Neural cell (in vitro differentiated cells): ENCODE data around the gene LCNL1. TPM values are rescaled to one million over a fixed set of nuclear protein-coding genes. Genes with fewer than 3 reads are reported as not detected.

Source experiments
- H2AFZ ChIP-seq: fragments of 200-600, 300-800 bp; sonication (generic), shearing (Covaris generic); 2 replicates; pipeline ENCODE4 v1.6.0; 2014; ENCODE audit warnings: low read depth, mild to moderate bottlenecking, antibody characterized with exemption, low read length, moderate library complexity
- H3F3A ChIP-seq: fragments of 200-600 bp; shearing (Covaris generic); 2 replicates; pipeline ENCODE4 v1.6.1; 2016; ENCODE audit warnings: mild to moderate bottlenecking, moderate library complexity, mixed read lengths, antibody characterized with exemption, low read length; ENCODE audit not compliant: insufficient read depth, poor library complexity, severe bottlenecking
- H3K27ac ChIP-seq: fragments of 200-600, 300-800 bp; sonication (generic), shearing (Covaris generic); 2 replicates; pipeline ENCODE4 v1.5.1; 2014; ENCODE audit warnings: mild to moderate bottlenecking, low read length, moderate library complexity
- H3K27me3 ChIP-seq: fragments of 300-800, 200-600 bp; sonication (generic), shearing (Covaris generic); 2 replicates; pipeline ENCODE4 v1.6.0; 2014; ENCODE audit warnings: mild to moderate bottlenecking, low read depth, low read length, moderate library complexity; ENCODE audit not compliant: insufficient read depth
- H3K36me3 ChIP-seq: fragments of 300-800, 200-600 bp; sonication (generic), shearing (Covaris generic); 2 replicates; pipeline ENCODE4 v1.5.1; 2014; ENCODE audit warnings: mild to moderate bottlenecking, antibody characterized with exemption, low read length, moderate library complexity; ENCODE audit not compliant: insufficient read depth
- H3K4me2 ChIP-seq: fragments of 300-800, 200-600 bp; sonication (generic), shearing (Covaris generic); 2 replicates; pipeline ENCODE4 v1.6.0; 2014; ENCODE audit warnings: mild to moderate bottlenecking, low read length
- H3K4me3 ChIP-seq: fragments of 300-800, 200-600 bp; sonication (generic), shearing (Covaris generic); 2 replicates; pipeline ENCODE4 v1.5.1; 2014; ENCODE audit warnings: mild to moderate bottlenecking, low read length, moderate library complexity
- H3K79me2 ChIP-seq: fragments of 200-600 bp; shearing (Covaris generic); replicated peaks from 2 replicates; pipeline ENCODE4 v1.6.0; 2014; ENCODE audit warnings: mild to moderate bottlenecking, low read length, moderate library complexity; ENCODE audit not compliant: insufficient read depth
- H3K9ac ChIP-seq: fragments of 300-800, 200-600 bp; sonication (generic), shearing (Covaris generic); 2 replicates; pipeline ENCODE4 v1.6.1; 2016; ENCODE audit warnings: mild to moderate bottlenecking, low read length, mixed read lengths
- H3K9me2 ChIP-seq: fragments of 200-600 bp; shearing (Covaris generic); 2 replicates; pipeline ENCODE4 v1.6.1; 2016; ENCODE audit warnings: mild to moderate bottlenecking, low read length, mixed read lengths; ENCODE audit not compliant: insufficient read depth
- H3K9me3 ChIP-seq: fragments of 200-600, 300-800 bp; sonication (generic), shearing (Covaris generic); 2 replicates; pipeline ENCODE4 v1.6.1; 2016; ENCODE audit warnings: mild to moderate bottlenecking, mixed run types, low read length, moderate library complexity, mixed read lengths
- H4K20me1 ChIP-seq: fragments of 200-600 bp; shearing (Covaris generic); 2 replicates; pipeline ENCODE4 v1.6.1; 2016; ENCODE audit warnings: mild to moderate bottlenecking, mixed run types; ENCODE audit not compliant: insufficient read depth
- CTCF ChIP-seq: fragments of 450-650 bp; IDR thresholded peaks from 2 replicates; pipeline ENCODE4 v1.5.1; 2014; ENCODE audit warnings: antibody characterized with exemption, mild to moderate bottlenecking, moderate library complexity; ENCODE audit not compliant: poor library complexity, severe bottlenecking
- EP300 ChIP-seq: fragments of 450-650 bp; conservative IDR thresholded peaks from 2 replicates; pipeline ENCODE4 v1.6.1; 2014; ENCODE audit warnings: antibody characterized with exemption, mild to moderate bottlenecking, moderate library complexity; ENCODE audit not compliant: poor library complexity, severe bottlenecking
- EZH2 ChIP-seq: fragments of 200-600, 300-800 bp; shearing (Covaris generic), sonication (generic); IDR thresholded peaks from 2 replicates; pipeline ENCODE4 v1.6.1; 2014; ENCODE audit warnings: antibody characterized with exemption, low read length, borderline replicate concordance, mild to moderate bottlenecking; ENCODE audit not compliant: insufficient read depth, poor library complexity, severe bottlenecking
- MXI1 ChIP-seq: fragments of 450-650 bp; conservative IDR thresholded peaks from 2 replicates; pipeline ENCODE4 v1.6.1; 2014; ENCODE audit warnings: antibody characterized with exemption, mild to moderate bottlenecking; ENCODE audit not compliant: poor library complexity, severe bottlenecking
- POLR2AphosphoS5 ChIP-seq: IDR thresholded peaks from 2 replicates; pipeline ENCODE4 v1.6.1; 2012
- RAD21 ChIP-seq: fragments of 450-650 bp; conservative IDR thresholded peaks from 2 replicates; pipeline ENCODE4 v1.6.1; 2014; ENCODE audit warnings: antibody characterized with exemption, mild to moderate bottlenecking, moderate library complexity
- SMC3 ChIP-seq: fragments of 450-650 bp; conservative IDR thresholded peaks from 2 replicates; pipeline ENCODE4 v1.6.1; 2014; ENCODE audit warnings: antibody characterized with exemption, mild to moderate bottlenecking, moderate library complexity; ENCODE audit not compliant: poor library complexity
- TAF1 ChIP-seq: IDR thresholded peaks from 2 replicates; pipeline ENCODE4 v1.6.1; 2012; ENCODE audit warnings: low read depth
- polyA plus RNA-seq: library from polyadenylated mRNA; depleted of rRNA; stranded (reverse); fragments of >200 nt; gene quantifications from 2 replicates; pipeline ENCODE4 v1.2.3, GENCODE V29; 2014
- TF ChIP-seq, protein P1 (sequence below): IDR thresholded peaks from 2 replicates; pipeline ENCODE4 v1.6.1; 2012; ENCODE audit warnings: borderline replicate concordance

Gene LCNL1
- polyA plus RNA-seq, 1 donor from 2014 or later = not detected

DNA sequence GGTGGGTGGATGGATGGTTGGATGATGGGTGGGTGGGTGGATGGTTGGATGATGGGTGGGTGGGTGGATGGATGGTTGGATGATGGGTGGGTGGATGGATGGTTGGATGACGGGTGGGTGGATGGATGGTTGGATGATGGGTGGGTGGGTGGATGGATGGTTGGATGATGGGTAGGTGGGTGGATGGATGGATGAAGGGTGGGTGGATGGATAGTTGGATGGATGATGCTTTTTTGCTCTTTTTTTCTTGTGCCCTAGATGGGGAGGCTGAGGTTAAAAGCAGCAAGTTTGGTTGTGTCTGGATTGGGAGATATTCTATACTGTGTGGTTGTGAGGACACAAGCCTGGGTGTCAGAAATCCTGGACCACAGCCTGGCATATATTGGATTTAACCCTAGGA, 25.3 kb upstream of the LCNL1 start:
- H3K9me3 ChIP-seq = no peaks in the 10 kb centered on the region
- no peak overlapping the region for H3K9ac ChIP-seq
- H3F3A ChIP-seq = no peaks in the 10 kb centered on the region
- no peaks in the 10 kb centered on the region for H4K20me1 ChIP-seq
- no peaks in the 10 kb centered on the region for H3K79me2 ChIP-seq
- H2AFZ ChIP-seq = no peak overlapping the region
- no peaks in the 10 kb centered on the region for H3K27me3 ChIP-seq
- H3K9me2 ChIP-seq = no peaks in the 10 kb centered on the region
- no peak overlapping the region for H3K27ac ChIP-seq
- TF ChIP-seq EZH2 = no peak
- TF ChIP-seq RAD21 = no peak
- TF ChIP-seq POLR2AphosphoS5 = no peak
- TF ChIP-seq MXI1 = no peak
- TF ChIP-seq, protein P1, sequence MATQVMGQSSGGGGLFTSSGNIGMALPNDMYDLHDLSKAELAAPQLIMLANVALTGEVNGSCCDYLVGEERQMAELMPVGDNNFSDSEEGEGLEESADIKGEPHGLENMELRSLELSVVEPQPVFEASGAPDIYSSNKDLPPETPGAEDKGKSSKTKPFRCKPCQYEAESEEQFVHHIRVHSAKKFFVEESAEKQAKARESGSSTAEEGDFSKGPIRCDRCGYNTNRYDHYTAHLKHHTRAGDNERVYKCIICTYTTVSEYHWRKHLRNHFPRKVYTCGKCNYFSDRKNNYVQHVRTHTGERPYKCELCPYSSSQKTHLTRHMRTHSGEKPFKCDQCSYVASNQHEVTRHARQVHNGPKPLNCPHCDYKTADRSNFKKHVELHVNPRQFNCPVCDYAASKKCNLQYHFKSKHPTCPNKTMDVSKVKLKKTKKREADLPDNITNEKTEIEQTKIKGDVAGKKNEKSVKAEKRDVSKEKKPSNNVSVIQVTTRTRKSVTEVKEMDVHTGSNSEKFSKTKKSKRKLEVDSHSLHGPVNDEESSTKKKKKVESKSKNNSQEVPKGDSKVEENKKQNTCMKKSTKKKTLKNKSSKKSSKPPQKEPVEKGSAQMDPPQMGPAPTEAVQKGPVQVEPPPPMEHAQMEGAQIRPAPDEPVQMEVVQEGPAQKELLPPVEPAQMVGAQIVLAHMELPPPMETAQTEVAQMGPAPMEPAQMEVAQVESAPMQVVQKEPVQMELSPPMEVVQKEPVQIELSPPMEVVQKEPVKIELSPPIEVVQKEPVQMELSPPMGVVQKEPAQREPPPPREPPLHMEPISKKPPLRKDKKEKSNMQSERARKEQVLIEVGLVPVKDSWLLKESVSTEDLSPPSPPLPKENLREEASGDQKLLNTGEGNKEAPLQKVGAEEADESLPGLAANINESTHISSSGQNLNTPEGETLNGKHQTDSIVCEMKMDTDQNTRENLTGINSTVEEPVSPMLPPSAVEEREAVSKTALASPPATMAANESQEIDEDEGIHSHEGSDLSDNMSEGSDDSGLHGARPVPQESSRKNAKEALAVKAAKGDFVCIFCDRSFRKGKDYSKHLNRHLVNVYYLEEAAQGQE = no peak
- no peak for TF ChIP-seq SMC3
- H3K4me3 ChIP-seq = no peak overlapping the region
- H3K36me3 ChIP-seq = no peaks in the 10 kb centered on the region
- no peak overlapping the region for H3K4me2 ChIP-seq

DNA sequence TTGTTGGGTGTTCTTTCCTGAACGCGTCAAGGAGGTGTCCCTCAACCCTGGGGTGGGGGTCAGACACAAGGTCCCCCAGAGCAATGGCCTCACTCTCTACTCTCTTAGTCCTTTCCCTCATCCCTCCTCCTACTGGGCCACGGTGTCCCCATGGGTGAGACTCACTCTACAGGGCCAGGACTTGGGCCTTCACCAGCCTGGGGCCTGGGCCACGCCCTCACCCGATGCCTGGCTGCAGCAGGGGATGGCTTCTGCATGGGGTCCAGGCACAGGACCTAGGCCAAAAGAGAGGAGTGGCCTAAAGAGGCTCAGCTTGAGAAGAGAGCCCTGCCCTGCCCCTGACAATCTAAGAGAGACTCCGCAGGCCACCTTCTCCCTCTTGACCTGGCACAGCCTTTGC, 24.9 kb upstream of the LCNL1 start:
- no peak for TF ChIP-seq MXI1
- no peak for TF ChIP-seq RAD21
- no peak for TF ChIP-seq POLR2AphosphoS5
- TF ChIP-seq TAF1 = no peak
- TF ChIP-seq CTCF = no peak
- H3K4me3 ChIP-seq = no peak overlapping the region
- no peaks in the 10 kb centered on the region for H3F3A ChIP-seq
- no peak overlapping the region for H2AFZ ChIP-seq
- H3K9ac ChIP-seq = no peak overlapping the region
- no peaks in the 10 kb centered on the region for H3K36me3 ChIP-seq
- no peaks in the 10 kb centered on the region for H3K9me3 ChIP-seq
- H3K4me2 ChIP-seq = no peak overlapping the region
- no peaks in the 10 kb centered on the region for H4K20me1 ChIP-seq
- H3K9me2 ChIP-seq = no peaks in the 10 kb centered on the region
- no peaks in the 10 kb centered on the region for H3K27me3 ChIP-seq
- no peak overlapping the region for H3K27ac ChIP-seq
- no peaks in the 10 kb centered on the region for H3K79me2 ChIP-seq

- Histone ChIP-seq H3K9ac (no peak overlapping the region), H3F3A (no peaks in the 10 kb centered on the region), H3K9me2 (no peaks in the 10 kb centered on the region), H3K27me3 (no peaks in the 10 kb centered on the region), H3K27ac (no peak overlapping the region), H3K4me2 (no peak overlapping the region), H3K79me2 (no peaks in the 10 kb centered on the region), H4K20me1 (no peaks in the 10 kb centered on the region), H3K4me3 (no peak overlapping the region), H3K36me3 (no peaks in the 10 kb centered on the region), H2AFZ (no peak overlapping the region), H3K9me3 (no peaks in the 10 kb centered on the region)
- TF ChIP-seq TAF1 (no peak), MXI1 (no peak), RAD21 (no peak), SMC3 (no peak), EP300 (no peak), EZH2 (no peak), CTCF (no peak), POLR2AphosphoS5 (no peak)
- TF ChIP-seq, protein P1 = no peak
Measured at GRCh38 chr9:136958473-136958872, 24.3 kb upstream of the LCNL1 start.
